B cell (primary cell): Measurements from ENCODE around the gene OXER1. TPM values are rescaled to one million over a fixed set of nuclear protein-coding genes. Genes with fewer than 3 reads are reported as not detected.

Source experiments
- ATAC-seq: fragments of 200-7000 bp; cut with Tn5 transposase; one replicate; pipeline ENCODE4 v1.10.0; 2021; ENCODE audit warnings: low read depth, mild to moderate bottlenecking, moderate number of reproducible peaks, moderate library complexity
- CTCF ChIA-PET: fragments of 350-600 bp; sonication (Branson Sonifier 250); formaldehyde crosslinking; loops from one replicate; lab custom pipeline; 2021; ENCODE audit warnings: antibody characterized with exemption, inconsistent platforms; lab: Charles Lee
- POLR2A ChIA-PET: fragments of 350-600 bp; sonication (Branson Sonifier 250); formaldehyde crosslinking; loops from one replicate; lab custom pipeline; 2021; ENCODE audit warnings: antibody characterized with exemption; lab: Charles Lee
- DNase-seq: peaks from one replicate; pipeline ENCODE4 v3.0.0; 2013
- H2AFZ ChIP-seq: 2 replicates; pipeline ENCODE4 v1.6.1; 2012; ENCODE audit warnings: mild to moderate bottlenecking, low read depth, low read length; ENCODE audit not compliant: insufficient read depth, poor library complexity, severe bottlenecking
- H3K27ac ChIP-seq, 2 donors: 1 replicate in 1 of 2; 2 replicates in 1 of 2; pipeline ENCODE4 v1.5.1; 2012 to 2013; ENCODE audit warnings: low read length in 2 of 2, mild to moderate bottlenecking in 2 of 2, moderate library complexity in 1 of 2
- H3K27me3 ChIP-seq, 4 experiments: fragments of 200-600 bp in 1 of 4; sonication (generic) in 1 of 4; replicated peaks in 1 of 4; 1 replicate in 2 of 4; 2 replicates in 2 of 4; pipeline versions ENCODE4 v1.6.1 to v1.7.0; 2013 to 2016; ENCODE audit warnings: low read length in 3 of 4, mild to moderate bottlenecking in 2 of 4, mixed read lengths in 1 of 4, moderate library complexity in 1 of 4; ENCODE audit not compliant: insufficient read depth in 4 of 4, control insufficient read depth in 3 of 4; ENCODE audit errors: control extremely low read depth in 1 of 4
- H3K36me3 ChIP-seq, 2 experiments: replicated peaks in 1 of 2; 1 replicate in 1 of 2; 2 replicates in 1 of 2; pipeline versions ENCODE4 v1.6.1 to v1.7.1; 2013; ENCODE audit warnings: low read length in 1 of 2; ENCODE audit not compliant: insufficient read depth in 2 of 2, control insufficient read depth in 1 of 2; ENCODE audit errors: control extremely low read depth in 1 of 2, extremely low read depth in 1 of 2
- H3K4me1 ChIP-seq, 2 donors: fragments of 200-600 bp in 1 of 2; sonication (generic) in 1 of 2; 1 replicate in 1 of 2; 2 replicates in 1 of 2; pipeline versions ENCODE4 v1.5.1 to v1.6.1; 2013 to 2017; ENCODE audit warnings: low read length in 2 of 2; ENCODE audit not compliant: control insufficient read depth in 2 of 2, insufficient read depth in 2 of 2
- H3K4me2 ChIP-seq: replicated peaks from 2 replicates; pipeline ENCODE3; 2012; ENCODE audit warnings: mild to moderate bottlenecking, low read depth, low read length; ENCODE audit not compliant: poor library complexity, severe bottlenecking
- H3K4me3 ChIP-seq, 5 experiments: fragments of 200-600 bp in 1 of 5; sonication (generic) in 1 of 5; 1 replicate in 3 of 5; 2 replicates in 2 of 5; pipeline versions ENCODE4 v1.5.1 to v1.7.0; 2011 to 2016; ENCODE audit warnings: low read length in 4 of 5, mild to moderate bottlenecking in 4 of 5, low read depth in 2 of 5, control low read depth in 1 of 5, moderate library complexity in 1 of 5; ENCODE audit not compliant: insufficient read depth in 1 of 5; ENCODE audit errors: control extremely low read depth in 1 of 5, extremely low read depth in 1 of 5
- H3K79me2 ChIP-seq: fragments of 200-600 bp; sonication (generic); one replicate; pipeline ENCODE4 v1.6.0; 2016; ENCODE audit warnings: low read length; ENCODE audit not compliant: control insufficient read depth, insufficient read depth
- H3K9ac ChIP-seq: fragments of 200-600 bp; sonication (generic); 2 replicates; pipeline ENCODE4 v1.6.1; 2017; ENCODE audit warnings: mild to moderate bottlenecking, low read length, moderate library complexity
- H3K9me3 ChIP-seq, 3 donors: one replicate each; pipeline versions ENCODE4 v1.6.1 to v1.7.1; 2013; ENCODE audit warnings: low read length in 2 of 3; ENCODE audit not compliant: control insufficient read depth in 2 of 3, insufficient read depth in 1 of 3; ENCODE audit errors: control extremely low read depth in 1 of 3
- H4K20me1 ChIP-seq: 2 replicates; pipeline ENCODE4 v1.6.0; 2012; ENCODE audit warnings: mild to moderate bottlenecking, low read length; ENCODE audit not compliant: insufficient read depth, control insufficient read depth, poor library complexity, severe bottlenecking
- H3K27ac Mint-ChIP-seq: one replicate; pipeline ENCODE4 v1.8.0; 2021; ENCODE audit warnings: mixed read lengths
- H3K27me3 Mint-ChIP-seq: one replicate; pipeline ENCODE4 v1.8.0; 2021; ENCODE audit warnings: mixed read lengths
- H3K4me1 Mint-ChIP-seq: one replicate; pipeline ENCODE4 v1.8.0; 2021; ENCODE audit warnings: mixed read lengths
- H3K4me3 Mint-ChIP-seq: one replicate; pipeline ENCODE4 v1.8.0; 2021; ENCODE audit warnings: mixed read lengths
- H3K9me3 Mint-ChIP-seq: one replicate; pipeline ENCODE4 v1.8.0; 2022; ENCODE audit warnings: mixed read lengths; ENCODE audit not compliant: insufficient read depth
- EZH2 ChIP-seq: IDR thresholded peaks from 2 replicates; pipeline ENCODE4 v1.6.1; 2012; ENCODE audit warnings: borderline replicate concordance, low read depth, mild to moderate bottlenecking, moderate library complexity, low read length; ENCODE audit not compliant: insufficient read depth, poor library complexity, severe bottlenecking
- WGBS: methylation state at CpG from one replicate; pipeline ENCODE4 v1.1.5; 2013; ENCODE audit warnings: missing lambda C conversion rate; ENCODE audit not compliant: insufficient coverage; 5-methylcytosine and 5-hydroxymethylcytosine counted together
- intact Hi-C: fragments of 100-400 bp; cut with micrococcal nuclease; formaldehyde crosslinking; loops from one replicate; pipeline ENCODE4 v1.10.0; 2022
- polyA plus RNA-seq: library from polyadenylated mRNA; depleted of rRNA; stranded (reverse); fragments of >200 nt; gene quantifications from 2 replicates; pipeline ENCODE4 v1.2.3, GENCODE V29; 2012
- total RNA-seq, 2 donors: library from RNA; stranded (reverse); fragments of 120-200 nt in 1 of 2; gene quantifications; 1 replicate in 1 of 2; 2 replicates in 1 of 2; pipeline versions ENCODE4 v1.2.3 to v1.2.4, GENCODE V29; 2013 to 2022
- TF ChIP-seq, protein P1 (sequence below): fragments of 200-600 bp; IDR thresholded peaks from one replicate; pipeline ENCODE4 v1.8.0; 2022; ENCODE audit warnings: antibody characterized with exemption, mild to moderate bottlenecking

Gene OXER1
- total and polyA plus RNA-seq, 2 donors (not counting 1 experiment from before 2014, with no cell fraction given), result 3.2 to 3.3 TPM

DNA sequence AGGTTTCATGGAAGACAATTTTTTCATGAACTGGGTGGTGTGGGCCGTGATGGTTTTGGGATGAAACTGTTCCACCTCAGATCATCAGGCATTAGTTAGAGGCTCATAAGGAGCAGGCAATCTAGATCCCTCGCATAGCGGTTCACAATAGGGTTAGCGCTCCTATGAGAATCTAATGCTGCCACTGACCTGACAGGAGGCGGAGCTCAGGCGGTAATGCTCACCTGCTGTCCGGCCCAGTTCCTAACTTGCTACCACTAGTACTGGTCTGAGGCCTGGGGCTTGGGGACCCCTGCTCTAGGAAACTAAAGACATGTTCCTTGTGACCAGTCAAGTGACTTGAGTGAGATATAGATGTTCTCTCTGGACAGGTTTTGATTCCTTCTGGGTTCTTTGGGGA lies 49.2 kb downstream of the OXER1 start:
- Histone ChIP-seq H3K36me3 (no peaks in the 10 kb centered on the region), H3K79me2 (no peaks in the 10 kb centered on the region), H4K20me1 (no peaks in the 10 kb centered on the region), H3K9ac (no peak overlapping the region), H3K4me3 (no peak overlapping the region), H3K27me3 (no peaks in the 10 kb centered on the region), H3K4me2 (no peak overlapping the region), H3K4me1 (no peaks in the 10 kb centered on the region), H2AFZ (no peak overlapping the region), H3K9me3 (no peaks in the 10 kb centered on the region), H3K27ac (no peak overlapping the region)
- Mint-ChIP-seq H3K27ac (no peak overlapping the region), H3K4me1 (no peaks in the 10 kb centered on the region), H3K4me3 (no peak overlapping the region), H3K27me3 (no peaks in the 10 kb centered on the region), H3K9me3 (no peaks in the 10 kb centered on the region)
- ChIA-PET POLR2A (no interaction called here), CTCF (no interaction called here)
- DNase-seq (no peak), ATAC-seq (no peak)
- WGBS, result over 99% methylated on average over 6 of the region's 7 CpGs
- intact Hi-C loops, result loop anchor here (5.0 kb wide), 1 partner anchor 432 kb away; no protein-coding TSS in a partner anchor
- TF ChIP-seq EZH2, result no peak
- TF ChIP-seq, protein P1, sequence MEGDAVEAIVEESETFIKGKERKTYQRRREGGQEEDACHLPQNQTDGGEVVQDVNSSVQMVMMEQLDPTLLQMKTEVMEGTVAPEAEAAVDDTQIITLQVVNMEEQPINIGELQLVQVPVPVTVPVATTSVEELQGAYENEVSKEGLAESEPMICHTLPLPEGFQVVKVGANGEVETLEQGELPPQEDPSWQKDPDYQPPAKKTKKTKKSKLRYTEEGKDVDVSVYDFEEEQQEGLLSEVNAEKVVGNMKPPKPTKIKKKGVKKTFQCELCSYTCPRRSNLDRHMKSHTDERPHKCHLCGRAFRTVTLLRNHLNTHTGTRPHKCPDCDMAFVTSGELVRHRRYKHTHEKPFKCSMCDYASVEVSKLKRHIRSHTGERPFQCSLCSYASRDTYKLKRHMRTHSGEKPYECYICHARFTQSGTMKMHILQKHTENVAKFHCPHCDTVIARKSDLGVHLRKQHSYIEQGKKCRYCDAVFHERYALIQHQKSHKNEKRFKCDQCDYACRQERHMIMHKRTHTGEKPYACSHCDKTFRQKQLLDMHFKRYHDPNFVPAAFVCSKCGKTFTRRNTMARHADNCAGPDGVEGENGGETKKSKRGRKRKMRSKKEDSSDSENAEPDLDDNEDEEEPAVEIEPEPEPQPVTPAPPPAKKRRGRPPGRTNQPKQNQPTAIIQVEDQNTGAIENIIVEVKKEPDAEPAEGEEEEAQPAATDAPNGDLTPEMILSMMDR, result no peak

DNA sequence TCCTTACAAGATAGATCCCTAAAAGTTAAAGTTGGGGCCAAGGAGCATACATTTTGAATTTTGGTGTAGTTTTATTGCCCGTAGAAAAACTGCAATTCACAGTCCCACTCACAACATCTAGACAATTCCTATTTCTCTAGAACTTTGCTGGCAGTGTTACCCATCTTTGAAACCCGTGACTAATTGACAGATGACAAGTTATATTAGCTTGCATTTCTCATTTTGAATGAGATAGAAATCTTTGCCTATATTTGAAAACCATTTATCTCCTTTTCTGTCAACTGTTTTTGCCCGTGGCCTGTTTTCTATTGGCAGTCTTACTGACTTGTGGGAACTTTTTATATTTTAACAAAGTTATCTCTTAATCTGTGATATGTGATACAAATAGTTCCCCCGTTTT lies 50.0 kb downstream of the OXER1 start:
- H3K79me2 ChIP-seq, result no peaks in the 10 kb centered on the region
- no peaks in the 10 kb centered on the region for H3K27me3 Mint-ChIP-seq
- WGBS, result no CpG with 5 or more reads among the region's 4 CpGs
- H3K9me3 ChIP-seq, result no peaks in the 10 kb centered on the region
- no peak overlapping the region for H2AFZ ChIP-seq
- no peak overlapping the region for H3K9ac ChIP-seq
- no peak overlapping the region for H3K4me2 ChIP-seq
- H3K4me1 ChIP-seq, result no peaks in the 10 kb centered on the region
- H3K27ac Mint-ChIP-seq, result no peak overlapping the region
- H3K4me3 ChIP-seq, result no peak overlapping the region
- no peak for DNase-seq
- no peaks in the 10 kb centered on the region for H3K9me3 Mint-ChIP-seq
- H3K4me3 Mint-ChIP-seq, result no peak overlapping the region
- intact Hi-C loops, result loop anchor here (5.0 kb wide), 1 partner anchor 432 kb away; no protein-coding TSS in a partner anchor
- ChIA-PET CTCF (no interaction called here), POLR2A (no interaction called here)
- H3K36me3 ChIP-seq, result peaks cover 0 to 3% of the 10 kb centered on the region in 2 experiments
- no peaks in the 10 kb centered on the region for H4K20me1 ChIP-seq
- no peak for ATAC-seq
- no peaks in the 10 kb centered on the region for H3K4me1 Mint-ChIP-seq
- no peak overlapping the region for H3K27ac ChIP-seq
- H3K27me3 ChIP-seq, result no peaks in the 10 kb centered on the region
- TF ChIP-seq, protein P1, result no peak
- TF ChIP-seq EZH2, result no peak
